Measurements from ENCODE around the gene RAB33B. TPM values are rescaled to one million over a fixed set of nuclear protein-coding genes. Genes with fewer than 3 reads are reported as not detected.

Gene RAB33B
- polyA plus RNA-seq, 3 donors = 5.8 to 8.1 (median 6.0) TPM

DNA sequence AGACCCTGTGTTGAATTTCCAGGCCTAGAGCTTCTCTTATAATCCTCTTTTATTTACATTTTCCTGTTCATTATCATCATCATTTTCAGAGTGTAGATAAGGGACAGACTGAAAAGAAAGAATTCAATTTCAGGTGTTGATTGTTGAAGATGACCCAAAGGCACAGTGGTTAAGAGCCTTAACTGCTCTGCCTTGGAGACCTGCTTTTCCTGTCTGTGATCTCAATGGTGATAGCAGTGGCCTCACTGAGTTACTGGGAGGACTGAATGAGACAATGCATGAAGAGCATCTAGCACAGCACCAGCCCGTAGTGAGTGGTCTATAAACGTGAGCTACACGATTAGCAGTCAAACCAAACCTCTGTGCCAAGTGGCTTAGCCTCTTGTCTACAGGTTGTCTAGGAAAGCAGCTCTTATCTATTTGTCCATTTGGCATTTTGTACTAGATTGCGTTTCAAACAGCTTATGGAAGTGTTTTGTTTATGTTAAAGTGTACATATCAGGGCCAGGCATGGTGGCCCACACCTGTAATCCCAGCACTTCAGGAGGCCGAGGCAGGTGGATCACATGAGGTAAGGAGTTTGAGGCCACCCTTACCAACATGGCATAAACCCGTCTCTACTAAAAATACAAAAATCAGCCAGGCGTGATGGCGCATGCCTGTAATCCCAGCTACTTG, 60.6 kb downstream of the RAB33B start:
- TF ChIP-seq, protein P1, sequence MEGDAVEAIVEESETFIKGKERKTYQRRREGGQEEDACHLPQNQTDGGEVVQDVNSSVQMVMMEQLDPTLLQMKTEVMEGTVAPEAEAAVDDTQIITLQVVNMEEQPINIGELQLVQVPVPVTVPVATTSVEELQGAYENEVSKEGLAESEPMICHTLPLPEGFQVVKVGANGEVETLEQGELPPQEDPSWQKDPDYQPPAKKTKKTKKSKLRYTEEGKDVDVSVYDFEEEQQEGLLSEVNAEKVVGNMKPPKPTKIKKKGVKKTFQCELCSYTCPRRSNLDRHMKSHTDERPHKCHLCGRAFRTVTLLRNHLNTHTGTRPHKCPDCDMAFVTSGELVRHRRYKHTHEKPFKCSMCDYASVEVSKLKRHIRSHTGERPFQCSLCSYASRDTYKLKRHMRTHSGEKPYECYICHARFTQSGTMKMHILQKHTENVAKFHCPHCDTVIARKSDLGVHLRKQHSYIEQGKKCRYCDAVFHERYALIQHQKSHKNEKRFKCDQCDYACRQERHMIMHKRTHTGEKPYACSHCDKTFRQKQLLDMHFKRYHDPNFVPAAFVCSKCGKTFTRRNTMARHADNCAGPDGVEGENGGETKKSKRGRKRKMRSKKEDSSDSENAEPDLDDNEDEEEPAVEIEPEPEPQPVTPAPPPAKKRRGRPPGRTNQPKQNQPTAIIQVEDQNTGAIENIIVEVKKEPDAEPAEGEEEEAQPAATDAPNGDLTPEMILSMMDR (IDR thresholded peaks at IDR 0.05) = no peak
- Mint-ChIP-seq H3K9me3 (no peaks in the 10 kb centered on the region), H3K4me3 (no peak overlapping the region), H3K27me3 (ENCODE audit: low read depth in 3 of 3) (no peaks in the 10 kb centered on the region), H3K4me1 (peaks cover 12% of the 10 kb centered on the region), H3K27ac (no peak overlapping the region), H3K36me3 (peaks cover 85 to 95% of the 10 kb centered on the region in 2 donors)
- intact Hi-C loops (cut with micrococcal nuclease) = no loop called here
- peaks cover 8 to 9% of the 10 kb centered on the region in 2 donors for H3K4me1 ChIP-seq (ENCODE audit: control insufficient read depth in 1 of 2, insufficient read depth in 2 of 2, low read length in 2 of 2)
- H3K4me2 ChIP-seq (replicated peaks; ENCODE audit: extremely low read depth, low read length, poor library complexity, severe bottlenecking) = no peak overlapping the region
- no peak overlapping the region for H2AFZ ChIP-seq (ENCODE audit: insufficient read depth, low read depth, low read length, poor library complexity, severe bottlenecking)
- no peaks in the 10 kb centered on the region for H3K27me3 ChIP-seq (ENCODE audit: control insufficient read depth in 2 of 2, insufficient read depth in 2 of 2, low read length in 2 of 2)
- no peaks in the 10 kb centered on the region for H3K9me3 ChIP-seq (replicated peaks in 1 of 2; ENCODE audit: control insufficient read depth in 1 of 2, insufficient read depth in 1 of 2, low read length in 2 of 2)
- WGBS (ENCODE audit: insufficient coverage) = 100% methylated on average over 3 of the region's 8 CpGs
- no peak overlapping the region for H3K9ac ChIP-seq (ENCODE audit: insufficient read depth, low read length, poor library complexity, severe bottlenecking)
- H3K4me3 ChIP-seq (replicated peaks in 1 of 3; ENCODE audit: low read depth in 2 of 3, low read length in 3 of 3) = no peak overlapping the region
- DNase-seq = no peak
- H3K36me3 ChIP-seq (replicated peaks in 1 of 2; ENCODE audit: control insufficient read depth in 1 of 2, insufficient read depth in 2 of 2, low read length in 2 of 2) = peaks cover 76 to 96% of the 10 kb centered on the region in 2 donors
- H3K79me2 ChIP-seq (ENCODE audit: insufficient read depth, low read length) = no peaks in the 10 kb centered on the region
- peaks cover 5% of the 10 kb centered on the region for H4K20me1 ChIP-seq (ENCODE audit: insufficient read depth, low read length)
- no peak overlapping the region for H3K27ac ChIP-seq (ENCODE audit: low read depth in 1 of 2, low read length in 2 of 2)

DNA sequence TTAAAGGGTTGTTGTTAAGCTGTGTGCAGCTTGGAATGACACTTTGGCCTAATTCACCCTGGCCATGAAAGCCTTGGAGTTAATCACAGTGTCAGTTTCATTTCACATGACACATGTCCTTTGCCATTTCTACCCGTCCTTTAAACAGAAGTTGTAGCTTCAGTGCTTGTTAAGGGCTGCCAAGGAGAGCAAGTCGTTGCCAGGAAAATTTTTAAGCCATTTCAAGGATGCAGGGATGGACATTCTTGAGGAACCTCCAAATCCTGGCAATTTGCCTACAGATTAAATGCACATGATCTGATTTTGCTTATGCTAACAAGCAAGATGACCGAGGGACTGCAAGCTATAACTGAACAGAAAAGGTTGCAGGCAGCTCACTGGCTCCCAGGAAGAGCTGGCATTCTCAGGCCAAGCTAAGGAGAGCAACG, 61.6 kb downstream of the RAB33B start:
- TF ChIP-seq, protein P1 (IDR thresholded peaks at IDR 0.05) = no peak
- DNase-seq = no peak

More for the DNA sequence above, 61.6 kb downstream of the RAB33B start:
- H3K27ac Mint-ChIP-seq = peak overlapping the region in 3 of 7 donors; percentile 0 to 51 (median 33)
- no peaks in the 10 kb centered on the region for H4K20me1 ChIP-seq (ENCODE audit: insufficient read depth, low read length)
- H3K4me1 Mint-ChIP-seq = peaks cover 15% of the 10 kb centered on the region
- H3K9me3 Mint-ChIP-seq = no peaks in the 10 kb centered on the region
- H3K9ac ChIP-seq (ENCODE audit: insufficient read depth, low read length, poor library complexity, severe bottlenecking) = no peak overlapping the region
- no peaks in the 10 kb centered on the region for H3K9me3 ChIP-seq (replicated peaks in 1 of 2; ENCODE audit: control insufficient read depth in 1 of 2, insufficient read depth in 1 of 2, low read length in 2 of 2)
- no peak overlapping the region for H3K4me2 ChIP-seq (replicated peaks; ENCODE audit: extremely low read depth, low read length, poor library complexity, severe bottlenecking)
- no peak overlapping the region for H3K27ac ChIP-seq (ENCODE audit: low read depth in 1 of 2, low read length in 2 of 2)
- no peaks in the 10 kb centered on the region for H3K27me3 ChIP-seq (ENCODE audit: control insufficient read depth in 2 of 2, insufficient read depth in 2 of 2, low read length in 2 of 2)
- peaks cover 84 to 92% of the 10 kb centered on the region in 2 donors for H3K36me3 Mint-ChIP-seq
- no peak overlapping the region for H3K4me3 Mint-ChIP-seq
- no peak overlapping the region for H2AFZ ChIP-seq (ENCODE audit: insufficient read depth, low read depth, low read length, poor library complexity, severe bottlenecking)
- 90% methylated on average over 3 of the region's 4 CpGs for WGBS (ENCODE audit: insufficient coverage)
- H3K36me3 ChIP-seq (replicated peaks in 1 of 2; ENCODE audit: control insufficient read depth in 1 of 2, insufficient read depth in 2 of 2, low read length in 2 of 2) = peaks cover 73 to 96% of the 10 kb centered on the region in 2 donors
- intact Hi-C loops (cut with micrococcal nuclease) = no loop called here
- no peak overlapping the region for H3K4me3 ChIP-seq (replicated peaks in 1 of 3; ENCODE audit: low read depth in 2 of 3, low read length in 3 of 3)
- peaks cover 10 to 13% of the 10 kb centered on the region in 2 donors for H3K4me1 ChIP-seq (ENCODE audit: control insufficient read depth in 1 of 2, insufficient read depth in 2 of 2, low read length in 2 of 2)
- no peaks in the 10 kb centered on the region for H3K27me3 Mint-ChIP-seq (ENCODE audit: low read depth in 3 of 3)
- H3K79me2 ChIP-seq (ENCODE audit: insufficient read depth, low read length) = no peaks in the 10 kb centered on the region

All from CD14-positive monocyte (primary cell).